GM12874 (cell line): ENCODE data around the gene C19orf81.

Source experiments
- CTCF ChIP-seq: IDR thresholded peaks from 2 replicates; pipeline ENCODE4 v1.5.1; 2011; ENCODE audit warnings: low read depth, mild to moderate bottlenecking, control low read depth, low read length, moderate library complexity; ENCODE audit not compliant: insufficient read depth

C19orf81 gene

GRCh38 chr19:50649433-50650391 is at the start of gene C19orf81:
Gene C19orf81, plus strand, starts transcription at chr19:50649445. Its CDS starts 0 bp downstream, at chr19:50649445.
- TF ChIP-seq CTCF = no peak

DNA sequence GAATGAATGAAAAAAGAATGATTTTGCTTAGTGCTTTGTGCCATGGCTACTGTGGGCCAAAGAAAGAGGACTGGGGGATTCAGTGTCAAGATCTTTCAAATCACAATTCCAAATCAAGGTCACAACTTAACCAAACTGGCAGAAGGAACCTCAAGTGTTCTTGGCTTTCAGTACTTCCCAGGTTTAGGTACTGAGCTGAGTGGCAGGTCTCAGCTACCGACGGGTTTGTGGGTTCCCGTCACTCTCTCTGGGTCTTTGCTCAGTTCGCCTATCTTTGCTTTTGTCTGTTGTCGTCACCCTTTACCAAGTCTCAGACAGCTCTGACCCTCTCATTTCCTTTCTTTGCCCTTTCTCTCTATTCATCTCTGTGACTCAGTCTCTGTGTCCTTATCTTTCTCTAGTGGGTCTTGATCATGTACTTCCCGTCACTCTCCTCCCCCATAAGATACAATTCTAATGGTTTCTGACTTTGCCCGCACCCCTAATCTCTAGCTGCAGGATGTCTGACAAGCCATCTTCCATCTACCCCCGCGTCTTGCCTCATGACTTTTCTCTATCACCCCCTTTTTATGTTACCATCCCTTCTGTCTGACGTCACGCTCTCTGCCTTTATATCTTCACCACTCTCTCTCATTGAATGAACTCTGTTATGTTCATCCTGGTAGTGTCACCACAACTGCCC is 47.7 kb upstream of the C19orf81 start:
- no peak for TF ChIP-seq CTCF

- TF ChIP-seq CTCF = no peak
Measured at GRCh38 chr19:50602089-50602422, 47.2 kb upstream of the C19orf81 start.

DNA sequence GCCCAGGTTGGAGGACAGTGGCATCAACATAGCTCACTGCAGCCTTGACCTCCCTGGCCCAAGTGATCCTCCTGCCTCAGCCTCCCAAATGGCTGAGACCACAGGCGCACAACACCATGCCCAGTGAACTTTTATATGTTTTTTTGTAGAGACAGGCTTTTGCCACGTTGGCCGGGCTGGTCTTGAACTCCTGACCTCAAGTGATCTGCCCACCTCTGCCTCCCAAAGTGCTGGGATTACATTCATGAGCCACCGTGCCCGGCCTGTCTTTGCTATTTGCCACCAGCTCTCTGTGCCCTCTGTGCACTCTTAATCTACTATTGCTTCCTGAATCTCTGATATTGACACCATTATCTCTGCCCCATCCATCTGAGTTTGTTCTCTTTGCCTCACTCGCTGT is 46.7 kb upstream of the C19orf81 start:
- TF ChIP-seq CTCF = no peak

GRCh38 chr19:50602935-50603334 is 46.3 kb upstream of the C19orf81 start:
- TF ChIP-seq CTCF = no peak

DNA sequence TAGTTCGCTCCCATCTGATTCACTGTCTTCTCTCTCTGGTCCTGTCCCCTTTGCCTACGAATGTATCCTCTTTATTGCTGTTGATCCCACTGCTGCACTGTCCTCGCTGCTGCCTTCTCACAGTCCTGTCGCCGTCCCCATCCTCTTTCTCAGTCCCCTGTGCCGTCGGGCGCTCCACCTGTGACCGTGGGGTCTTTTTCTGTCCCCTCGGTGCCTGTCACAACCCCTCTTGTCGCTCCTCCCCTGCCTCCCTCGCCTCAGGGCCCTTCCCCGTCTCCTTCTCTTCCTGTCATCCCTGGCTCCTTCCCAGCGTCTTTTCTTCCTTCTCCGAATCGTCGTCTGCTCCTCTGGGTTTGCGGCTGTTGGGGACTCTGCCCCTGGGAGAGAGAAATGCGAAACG is 41.9 kb upstream of the C19orf81 start:
- TF ChIP-seq CTCF = no peak
